ENCODE measurements around the gene KCNG1. TPM values are rescaled to one million over a fixed set of nuclear protein-coding genes. Genes with fewer than 3 reads are reported as not detected.

The KCNG1 gene
- total and polyA plus RNA-seq, 2 of the 13 experiments (the other 11 are each of a cell fraction or from before 2014, with no cell fraction given): not detected

DNA sequence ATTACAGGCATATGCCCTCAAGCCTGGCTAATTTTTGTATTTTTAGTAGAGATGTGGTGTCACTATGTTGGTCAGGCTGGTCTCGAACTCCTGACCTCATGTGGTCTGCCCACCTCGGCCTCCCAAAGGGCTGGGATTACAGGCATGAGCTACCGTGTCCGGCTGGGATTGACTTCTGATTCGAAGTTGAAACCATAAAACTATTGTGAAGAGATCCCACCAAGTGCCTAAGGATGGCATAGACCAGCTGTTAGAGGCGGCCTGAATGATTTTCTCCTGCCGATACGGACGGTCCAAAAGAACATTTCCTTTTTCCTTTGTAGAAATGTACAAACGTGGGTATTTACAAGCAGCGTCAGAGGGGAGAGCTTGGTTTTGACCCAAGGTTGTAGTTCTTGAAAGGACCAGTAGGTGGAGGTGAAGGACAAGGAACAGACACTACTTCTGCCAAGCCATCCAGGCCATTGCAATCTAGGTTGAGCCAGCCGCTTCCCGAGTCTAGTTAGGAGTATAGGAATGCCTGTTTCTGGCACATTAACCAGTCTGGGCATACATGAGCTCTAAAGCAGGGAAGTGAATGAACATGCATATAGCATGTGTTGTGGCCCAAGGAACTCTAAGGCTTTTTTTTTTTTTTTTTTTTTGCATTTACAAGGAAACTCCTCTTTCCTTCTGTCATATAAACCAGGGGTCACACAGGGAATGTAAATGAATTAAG lies 35.3 kb downstream of the KCNG1 start (continued):
- TF ChIP-seq, protein P1, sequence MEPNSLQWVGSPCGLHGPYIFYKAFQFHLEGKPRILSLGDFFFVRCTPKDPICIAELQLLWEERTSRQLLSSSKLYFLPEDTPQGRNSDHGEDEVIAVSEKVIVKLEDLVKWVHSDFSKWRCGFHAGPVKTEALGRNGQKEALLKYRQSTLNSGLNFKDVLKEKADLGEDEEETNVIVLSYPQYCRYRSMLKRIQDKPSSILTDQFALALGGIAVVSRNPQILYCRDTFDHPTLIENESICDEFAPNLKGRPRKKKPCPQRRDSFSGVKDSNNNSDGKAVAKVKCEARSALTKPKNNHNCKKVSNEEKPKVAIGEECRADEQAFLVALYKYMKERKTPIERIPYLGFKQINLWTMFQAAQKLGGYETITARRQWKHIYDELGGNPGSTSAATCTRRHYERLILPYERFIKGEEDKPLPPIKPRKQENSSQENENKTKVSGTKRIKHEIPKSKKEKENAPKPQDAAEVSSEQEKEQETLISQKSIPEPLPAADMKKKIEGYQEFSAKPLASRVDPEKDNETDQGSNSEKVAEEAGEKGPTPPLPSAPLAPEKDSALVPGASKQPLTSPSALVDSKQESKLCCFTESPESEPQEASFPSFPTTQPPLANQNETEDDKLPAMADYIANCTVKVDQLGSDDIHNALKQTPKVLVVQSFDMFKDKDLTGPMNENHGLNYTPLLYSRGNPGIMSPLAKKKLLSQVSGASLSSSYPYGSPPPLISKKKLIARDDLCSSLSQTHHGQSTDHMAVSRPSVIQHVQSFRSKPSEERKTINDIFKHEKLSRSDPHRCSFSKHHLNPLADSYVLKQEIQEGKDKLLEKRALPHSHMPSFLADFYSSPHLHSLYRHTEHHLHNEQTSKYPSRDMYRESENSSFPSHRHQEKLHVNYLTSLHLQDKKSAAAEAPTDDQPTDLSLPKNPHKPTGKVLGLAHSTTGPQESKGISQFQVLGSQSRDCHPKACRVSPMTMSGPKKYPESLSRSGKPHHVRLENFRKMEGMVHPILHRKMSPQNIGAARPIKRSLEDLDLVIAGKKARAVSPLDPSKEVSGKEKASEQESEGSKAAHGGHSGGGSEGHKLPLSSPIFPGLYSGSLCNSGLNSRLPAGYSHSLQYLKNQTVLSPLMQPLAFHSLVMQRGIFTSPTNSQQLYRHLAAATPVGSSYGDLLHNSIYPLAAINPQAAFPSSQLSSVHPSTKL (CRISPR knock-in tag; IDR thresholded peaks at IDR 0.05): no peak
- no peak for TF ChIP-seq SRF (IDR thresholded peaks at IDR 0.05; ENCODE audit: low read depth, low read length)
- no peak for TF ChIP-seq BRCA1 (CRISPR knock-in tag; IDR thresholded peaks at IDR 0.05)
- TF ChIP-seq RXRB (CRISPR knock-in tag; IDR thresholded peaks at IDR 0.05; ENCODE audit: borderline replicate concordance): no peak
- no peak for TF ChIP-seq ZNF75D (CRISPR knock-in tag; IDR thresholded peaks at IDR 0.05; ENCODE audit: borderline replicate concordance)
- TF ChIP-seq ZNF263 (CRISPR knock-in tag; IDR thresholded peaks at IDR 0.05): no peak
- TF ChIP-seq BCL3 (CRISPR knock-in tag; IDR thresholded peaks at IDR 0.05): no peak
- no peak for TF ChIP-seq BCLAF1 (IDR thresholded peaks at IDR 0.05)
- TF ChIP-seq, protein P2, sequence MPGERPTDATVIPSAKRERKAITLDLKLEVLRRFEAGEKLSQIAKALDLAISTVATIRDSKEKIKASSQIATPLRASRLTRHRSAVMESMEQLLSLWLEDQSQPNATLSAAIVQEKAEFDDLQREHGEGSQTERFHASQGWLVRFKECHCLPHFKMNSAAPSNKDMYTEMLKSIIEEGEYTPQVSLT (CRISPR knock-in tag; IDR thresholded peaks at IDR 0.05; ENCODE audit: borderline replicate concordance, low read depth): no peak
- no peak for TF ChIP-seq PAXIP1 (CRISPR knock-in tag; conservative IDR thresholded peaks at IDR 0.05)
- peak; percentile 34; the same call in 1 of the 2 replicates for TF ChIP-seq MAFF (IDR thresholded peaks at IDR 0.05; ENCODE audit: low read depth, low read length)
- TF ChIP-seq ZNF275 (CRISPR knock-in tag; IDR thresholded peaks at IDR 0.05; ENCODE audit: borderline replicate concordance): no peak
- no peak for TF ChIP-seq PHF5A (CRISPR knock-in tag; IDR thresholded peaks at IDR 0.05; ENCODE audit: low read depth, unreplicated experiment)
- TF ChIP-seq HDAC6 (IDR thresholded peaks at IDR 0.05; ENCODE audit: low read depth, low read length): no peak
- no peak for TF ChIP-seq ZNF530 (CRISPR knock-in tag; IDR thresholded peaks at IDR 0.05; ENCODE audit: low read depth)
